WI38 (cell line): ENCODE results near the gene FN3K.

Experiments used
- H3K4me3 ChIP-seq: 2 replicates; pipeline ENCODE4 v1.5.1; 2011; ENCODE audit warnings: low read depth, mild to moderate bottlenecking, control low read depth, low read length
- CTCF ChIP-seq: IDR thresholded peaks from 2 replicates; pipeline ENCODE4 v1.5.1; 2012; ENCODE audit warnings: low read depth, mild to moderate bottlenecking, control low read depth, low read length

Gene FN3K

GRCh38 chr17:82734987-82735866 is at the start of gene FN3K:
Gene FN3K (plus strand): TSS chr17:82735615. CDS start chr17:82735637, 22 bp downstream.
- peak within 1 kb of the TSS; percentile 56 for H3K4me3 ChIP-seq
- TF ChIP-seq CTCF = no peak

GRCh38 chr17:82686366-82687324 is 48.8 kb upstream of the FN3K start:
- TF ChIP-seq CTCF = no peak
- H3K4me3 ChIP-seq = no peak overlapping the region

GRCh38 chr17:82687375-82687861 is 48.0 kb upstream of the FN3K start:
- no peak for TF ChIP-seq CTCF
- H3K4me3 ChIP-seq = no peak overlapping the region

- TF ChIP-seq CTCF = no peak
These were observed 47.5 kb upstream of the FN3K start for GRCh38 chr17:82687871-82688270.

GRCh38 chr17:82689077-82689476 is 46.3 kb upstream of the FN3K start:
- no peak for TF ChIP-seq CTCF
- H3K4me3 ChIP-seq = no peak overlapping the region

More at GRCh38 chr17:82687871-82688270, 47.5 kb upstream of the FN3K start:
- no peak overlapping the region for H3K4me3 ChIP-seq

- H3K4me3 ChIP-seq = no peak overlapping the region
- TF ChIP-seq CTCF = no peak
These were observed 44.5 kb upstream of the FN3K start for GRCh38 chr17:82690786-82691489.
